Panc1 (cell line): ENCODE measurements around the gene GPR45.

Experiments
- CTCF ChIP-seq: fragments of 450-650 bp; IDR thresholded peaks from 2 replicates; pipeline ENCODE4 v1.5.1; 2017; ENCODE audit warnings: mild to moderate bottlenecking
- POLR2AphosphoS5 ChIP-seq: IDR thresholded peaks from 2 replicates; pipeline ENCODE4 v1.6.1; 2012; ENCODE audit warnings: mild to moderate bottlenecking, low read depth, low read length, moderate library complexity

GRCh38 chr2:105283532-105283931 is 42.0 kb downstream of the GPR45 start:
- TF ChIP-seq POLR2AphosphoS5 (no peak), CTCF (no peak)
